Endothelial cell of umbilical vein (primary cell): ENCODE measurements around the gene SOX12. TPM values are rescaled to one million over a fixed set of nuclear protein-coding genes. Genes with fewer than 3 reads are reported as not detected.

Source experiments
- BruUV-seq: library from RNA; stranded (reverse); fragments of 400-500 nt; replicated peaks from 2 replicates; lab custom pipeline; 2021; lab: Mats Ljungman, UMichigan
- CTCF ChIA-PET: fragments of 300-600, 350-600 bp; sonication (Branson Sonifier 250); formaldehyde crosslinking; loops from one replicate; lab custom pipeline; 2021; ENCODE audit warnings: antibody characterized with exemption, inconsistent platforms; lab: Charles Lee
- POLR2A ChIA-PET: fragments of 300-600, 350-600 bp; sonication (Branson Sonifier 250); formaldehyde crosslinking; loops from one replicate; lab custom pipeline; 2021; ENCODE audit warnings: antibody characterized with exemption, inconsistent platforms; lab: Charles Lee
- DNase-seq: peaks from one replicate; pipeline ENCODE4 v3.0.0-alpha.2; 2011; ENCODE audit warnings: low read depth, low spot score
- FAIRE-seq: peaks from 2 replicates; lab custom pipeline; 2011; peaks lifted over from hg19 to GRCh38; lab: Jason Lieb, UNC
- H2AFZ ChIP-seq: 2 replicates; pipeline ENCODE4 v1.6.0; 2012; ENCODE audit warnings: low read depth, low read length, control low read depth, inconsistent platforms
- H3K27ac ChIP-seq: 2 replicates; pipeline ENCODE4 v1.5.1; 2011; ENCODE audit warnings: low read depth, mild to moderate bottlenecking, control low read depth, low read length, moderate library complexity; ENCODE audit not compliant: insufficient read depth
- H3K27me3 ChIP-seq, 2 experiments: 2 replicates each; pipeline versions ENCODE4 v1.6.0 to v1.6.1; 2011; ENCODE audit warnings: low read length in 2 of 2, mixed read lengths in 1 of 2; ENCODE audit not compliant: control insufficient read depth in 2 of 2, insufficient read depth in 2 of 2
- H3K36me3 ChIP-seq, 2 experiments: 2 replicates in 1 of 2; 3 replicates in 1 of 2; pipeline ENCODE4 v1.5.1; 2011; ENCODE audit warnings: low read length in 2 of 2, mild to moderate bottlenecking in 1 of 2, moderate library complexity in 1 of 2; ENCODE audit not compliant: control insufficient read depth in 2 of 2, insufficient read depth in 2 of 2; ENCODE audit errors: extremely low read depth in 1 of 2
- H3K4me1 ChIP-seq: 3 replicates; pipeline ENCODE4 v1.5.1; 2011; ENCODE audit warnings: mild to moderate bottlenecking, low read length; ENCODE audit not compliant: control insufficient read depth, insufficient read depth; ENCODE audit errors: extremely low read depth
- H3K4me2 ChIP-seq: 2 replicates; pipeline ENCODE4 v1.6.1; 2011; ENCODE audit warnings: low read length, control low read depth, mixed read lengths; ENCODE audit not compliant: insufficient read depth
- H3K4me3 ChIP-seq, 3 experiments: fragments of 200-600 bp in 1 of 3; sonication (generic), shearing (Covaris generic) in 1 of 3; replicated peaks in 1 of 3; 2 replicates each; pipeline ENCODE4 v1.5.1; 2011 to 2016; ENCODE audit warnings: control low read depth in 3 of 3, low read length in 3 of 3, mild to moderate bottlenecking in 2 of 3, inconsistent platforms in 1 of 3, low read depth in 1 of 3, moderate library complexity in 1 of 3; ENCODE audit not compliant: insufficient read depth in 1 of 3
- H3K79me2 ChIP-seq: 2 replicates; pipeline ENCODE4 v1.6.0; 2012; ENCODE audit warnings: low read length, inconsistent platforms; ENCODE audit not compliant: control insufficient read depth, insufficient read depth
- H3K9ac ChIP-seq: replicated peaks from 2 replicates; pipeline ENCODE3; 2011; ENCODE audit warnings: low read length, control low read depth; ENCODE audit not compliant: insufficient read depth; ENCODE audit errors: extremely low read depth
- H3K9me1 ChIP-seq: replicated peaks from 3 replicates; pipeline ENCODE4 v1.6.0; 2011; ENCODE audit warnings: mild to moderate bottlenecking, low read length; ENCODE audit not compliant: control insufficient read depth, insufficient read depth; ENCODE audit errors: extremely low read depth
- H3K9me3 ChIP-seq: replicated peaks from 2 replicates; pipeline ENCODE4 v1.5.1; 2012; ENCODE audit warnings: low read length, inconsistent platforms; ENCODE audit not compliant: control insufficient read depth, insufficient read depth
- H4K20me1 ChIP-seq: replicated peaks from 2 replicates; pipeline ENCODE3; 2011; ENCODE audit warnings: mild to moderate bottlenecking, low read length; ENCODE audit not compliant: control insufficient read depth, insufficient read depth; ENCODE audit errors: extremely low read depth
- CTCF ChIP-seq, 2 donors: IDR thresholded peaks; 1 replicate in 1 of 2; 2 replicates in 1 of 2; pipeline ENCODE4 v1.5.1; 2011; ENCODE audit warnings: low read length in 2 of 2, mild to moderate bottlenecking in 2 of 2, moderate library complexity in 2 of 2, control low read depth in 1 of 2, inconsistent platforms in 1 of 2, low read depth in 1 of 2; ENCODE audit not compliant: insufficient read depth in 1 of 2; ENCODE audit errors: extremely low read depth in 1 of 2
- EZH2 ChIP-seq: IDR thresholded peaks from 2 replicates; pipeline ENCODE4 v1.6.1; 2012; ENCODE audit warnings: borderline replicate concordance, low read depth, mild to moderate bottlenecking, moderate library complexity, low read length, inconsistent platforms; ENCODE audit not compliant: severe bottlenecking
- FOS ChIP-seq: IDR thresholded peaks from 2 replicates; pipeline ENCODE4 v1.6.1; 2011; ENCODE audit warnings: mild to moderate bottlenecking, low read length, moderate library complexity, borderline replicate concordance; ENCODE audit not compliant: insufficient read depth
- GATA2 ChIP-seq: IDR thresholded peaks from 2 replicates; pipeline ENCODE4 v1.7.0; 2011; ENCODE audit warnings: low read depth, mild to moderate bottlenecking, moderate library complexity, mixed read lengths, low read length; ENCODE audit not compliant: insufficient read length, insufficient read depth
- JUN ChIP-seq: IDR thresholded peaks from 2 replicates; pipeline ENCODE4 v1.6.1; 2011; ENCODE audit warnings: borderline replicate concordance, low read depth; ENCODE audit not compliant: insufficient read length, insufficient read depth
- MAX ChIP-seq: IDR thresholded peaks from 2 replicates; pipeline ENCODE4 v1.6.1; 2011; ENCODE audit not compliant: insufficient read depth, insufficient read length
- MYC ChIP-seq: IDR thresholded peaks from one replicate; pipeline ENCODE4 v1.6.1; 2011; ENCODE audit warnings: mild to moderate bottlenecking, low read depth, low read length
- POLR2A ChIP-seq: IDR thresholded peaks from 2 replicates; pipeline ENCODE4 v1.6.1; 2012; ENCODE audit warnings: low read depth, mild to moderate bottlenecking, control low read depth, low read length
- POLR2AphosphoS5 ChIP-seq: IDR thresholded peaks from 2 replicates; pipeline ENCODE4 v1.6.1; 2012; ENCODE audit warnings: low read depth, mild to moderate bottlenecking, control low read depth, low read length, moderate library complexity; ENCODE audit not compliant: insufficient read depth
- dilution Hi-C: fragments of 300-500 bp; cut with MboI; formaldehyde crosslinking; loops from one replicate; pipeline ENCODE4 v1.15.0; 2019; ENCODE audit warnings: low sequenced_read_pairs; ENCODE audit not compliant: extremely low pct_ligation_motif_present
- intact Hi-C: fragments of 100-400 bp; cut with micrococcal nuclease; formaldehyde crosslinking; loops from one replicate; pipeline ENCODE4 v1.10.0; 2022
- polyA plus RNA-seq, 4 experiments: library from polyadenylated mRNA; depleted of rRNA in 3 of 4; stranded (reverse) in 3 of 4; unstranded in 1 of 4; fragments of >200 nt; gene quantifications; 2 replicates each; pipeline versions ENCODE4 v1.2.1 to v1.2.3, GENCODE V29; 2011 to 2012; ENCODE audit warnings: missing spikeins in 1 of 4
- total RNA-seq: library from RNA; stranded (reverse); gene quantifications from 2 replicates; pipeline ENCODE4 v1.2.3, GENCODE V29; 2021

The SOX12 gene
- total and polyA plus RNA-seq, 2 donors (not counting 3 experiments of a cell fraction or from before 2014, with no cell fraction given): 6.2 to 37.7 TPM

- BruUV-seq: TSS peak; percentile 95
- dilution Hi-C loops: no loop called here
- FAIRE-seq: no peak
Measured at GRCh38 chr20:309306-309840, 16.0 kb upstream of the SOX12 start.

More at GRCh38 chr20:309306-309840, 16.0 kb upstream of the SOX12 start:
- CTCF ChIA-PET: interaction anchor here (0.6 to 2.0 kb wide), 7 partner anchors 10 to 122 kb away, joined by 3 to 18 read pairs (median 4); partner anchors contain the start of genes NRSN2 and SOX12
- H3K36me3 ChIP-seq: no peaks in the 10 kb centered on the region
- no peak for DNase-seq
- H3K4me2 ChIP-seq: peak overlapping the region; percentile 87
- POLR2A ChIA-PET: interaction anchor here (1.7 to 1.8 kb wide), 2 partner anchors 11 to 16 kb away, joined by 7 to 9 read pairs; partner anchors contain the start of gene SOX12
- H4K20me1 ChIP-seq: no peaks in the 10 kb centered on the region
- H3K9ac ChIP-seq: peak overlapping the region; percentile 90
- peak overlapping the region; percentile 71 for H2AFZ ChIP-seq
- peaks cover 29% of the 10 kb centered on the region for H3K4me1 ChIP-seq
- peak overlapping the region in 2 of 3 experiments; percentile 41 to 54 for H3K4me3 ChIP-seq
- H3K9me1 ChIP-seq: no peaks in the 10 kb centered on the region
- no peaks in the 10 kb centered on the region for H3K27me3 ChIP-seq
- H3K9me3 ChIP-seq: no peaks in the 10 kb centered on the region
- intact Hi-C loops: no loop called here
- TF ChIP-seq CTCF (IDR thresholded peaks at IDR 0.05; ENCODE audit: extremely low read depth in 1 of 2, insufficient read depth in 1 of 2, low read depth in 1 of 2, low read length in 2 of 2): no peak
- TF ChIP-seq JUN: no peak
- TF ChIP-seq POLR2A: no peak
- TF ChIP-seq MAX: no peak
- TF ChIP-seq POLR2AphosphoS5: no peak
- TF ChIP-seq EZH2: no peak
- TF ChIP-seq FOS: no peak
- TF ChIP-seq MYC: no peak
- no peak for TF ChIP-seq GATA2
- no peaks in the 10 kb centered on the region for H3K79me2 ChIP-seq
- H3K27ac ChIP-seq: peak overlapping the region; percentile 96
